Natural killer cell (primary cell): ENCODE results near the gene EXD1. TPM values are rescaled to one million over a fixed set of nuclear protein-coding genes. Genes with fewer than 3 reads are reported as not detected.
"Not testable (repeated sequence)": the region's sequence is repeated elsewhere in the genome, so short reads cannot be mapped to it uniquely, and the experiment has no call there.

Source experiments
- ATAC-seq, 3 donors: fragments of 150-1000 bp in 2 of 3; fragments of 200-7000 bp in 1 of 3; cut with Tn5 transposase; 1 replicate in 1 of 3; 2 replicates in 2 of 3; pipeline ENCODE4 v1.10.0; 2021; ENCODE audit warnings: mild to moderate bottlenecking in 2 of 3, moderate library complexity in 2 of 3
- DNase-seq, 2 donors: peaks; one replicate each; pipeline versions ENCODE4 v3.0.0 to v3.0.0-alpha.2; 2013 to 2021; ENCODE audit warnings: mixed read lengths in 1 of 2
- H3K27ac ChIP-seq: one replicate; pipeline ENCODE4 v1.5.1; 2013; ENCODE audit warnings: mild to moderate bottlenecking, low read length
- H3K27me3 ChIP-seq: one replicate; pipeline ENCODE4 v1.6.1; 2013; ENCODE audit warnings: low read length; ENCODE audit not compliant: control insufficient read depth, insufficient read depth
- H3K36me3 ChIP-seq: one replicate; pipeline ENCODE4 v1.6.1; 2013; ENCODE audit warnings: low read length; ENCODE audit not compliant: control insufficient read depth, insufficient read depth
- H3K4me1 ChIP-seq: one replicate; pipeline ENCODE4 v1.6.1; 2013; ENCODE audit warnings: low read length; ENCODE audit not compliant: control insufficient read depth, insufficient read depth
- H3K4me3 ChIP-seq: one replicate; pipeline ENCODE4 v1.5.1; 2013; ENCODE audit warnings: low read length
- H3K9me3 ChIP-seq: one replicate; pipeline ENCODE4 v1.6.1; 2013; ENCODE audit warnings: low read length; ENCODE audit not compliant: control insufficient read depth, insufficient read depth
- H3K27ac Mint-ChIP-seq, 2 donors: one replicate each; pipeline ENCODE4 v1.8.0; 2022; ENCODE audit warnings: mild to moderate bottlenecking in 2 of 2, mixed read lengths in 2 of 2, moderate library complexity in 1 of 2
- H3K27me3 Mint-ChIP-seq, 2 donors: one replicate each; pipeline ENCODE4 v1.8.0; 2022; ENCODE audit warnings: low read depth in 2 of 2, mixed read lengths in 2 of 2
- H3K36me3 Mint-ChIP-seq: one replicate; pipeline ENCODE4 v1.8.0; 2022; ENCODE audit warnings: mixed read lengths
- H3K4me1 Mint-ChIP-seq, 2 donors: one replicate each; pipeline ENCODE4 v1.8.0; 2022; ENCODE audit warnings: mixed read lengths in 2 of 2
- H3K4me3 Mint-ChIP-seq: one replicate; pipeline ENCODE4 v1.8.0; 2022; ENCODE audit warnings: mild to moderate bottlenecking, moderate library complexity, mixed read lengths
- H3K9me3 Mint-ChIP-seq, 2 donors: one replicate each; pipeline ENCODE4 v1.8.0; 2022; ENCODE audit warnings: mixed read lengths in 2 of 2
- CTCF ChIP-seq: fragments of 200-600 bp; IDR thresholded peaks from one replicate; pipeline ENCODE4 v1.8.0; 2022; ENCODE audit warnings: antibody characterized with exemption
- WGBS: methylation state at CpG from one replicate; pipeline ENCODE4 v1.1.7; 2013; ENCODE audit warnings: missing lambda C conversion rate; ENCODE audit not compliant: insufficient coverage; 5-methylcytosine and 5-hydroxymethylcytosine counted together
- intact Hi-C: fragments of 100-400 bp; cut with micrococcal nuclease; formaldehyde crosslinking; loops from one replicate; pipeline ENCODE4 v1.14.2; 2022
- total RNA-seq, 4 donors: library from RNA; stranded (reverse); fragments of 120-200 nt in 1 of 4; gene quantifications; one replicate each; pipeline versions ENCODE4 v1.2.3 to v1.2.4, GENCODE V29; 2013 to 2022

The EXD1 gene
- total RNA-seq, 3 donors from 2014 or later (not counting 1 experiment from before 2014, with no cell fraction given) = not detected

GRCh38 chr15:41276831-41277230 is 46.3 kb upstream of the EXD1 start:
- TF ChIP-seq CTCF = no peak
- Mint-ChIP-seq H3K27ac (no peak overlapping the region), H3K27me3 (no peaks in the 10 kb centered on the region), H3K4me1 (no peaks in the 10 kb centered on the region), H3K9me3 (no peaks in the 10 kb centered on the region), H3K4me3 (no peak overlapping the region), H3K36me3 (no peaks in the 10 kb centered on the region)
- DNase-seq = no peak
- intact Hi-C loops = no loop called here
- H3K4me1 ChIP-seq = no peaks in the 10 kb centered on the region
- H3K36me3 ChIP-seq = peaks cover 7% of the 10 kb centered on the region
- no peak overlapping the region for H3K4me3 ChIP-seq
- no peaks in the 10 kb centered on the region for H3K9me3 ChIP-seq
- peak in 1 of 3 donors; percentile 72 for ATAC-seq
- H3K27ac ChIP-seq = no peak overlapping the region
- no peaks in the 10 kb centered on the region for H3K27me3 ChIP-seq

- Histone ChIP-seq H3K4me1 (no peaks in the 10 kb centered on the region), H3K4me3 (no peak overlapping the region), H3K9me3 (no peaks in the 10 kb centered on the region), H3K27me3 (no peaks in the 10 kb centered on the region), H3K27ac (no peak overlapping the region), H3K36me3 (peaks cover 14% of the 10 kb centered on the region)
- H3K27me3 Mint-ChIP-seq = no peaks in the 10 kb centered on the region
- ATAC-seq = no peak
- no peaks in the 10 kb centered on the region for H3K9me3 Mint-ChIP-seq
- H3K4me1 Mint-ChIP-seq = no peaks in the 10 kb centered on the region
- 88% methylated on average over 1 of the region's 2 CpGs for WGBS
- H3K4me3 Mint-ChIP-seq = no peak overlapping the region
- no peaks in the 10 kb centered on the region for H3K36me3 Mint-ChIP-seq
- TF ChIP-seq CTCF = no peak
- no peak for DNase-seq
- no peak overlapping the region for H3K27ac Mint-ChIP-seq
- intact Hi-C loops = no loop called here
Measured at GRCh38 chr15:41269887-41270286, 39.3 kb upstream of the EXD1 start.

- 93% methylated on average over 5 of the region's 6 CpGs for WGBS
- Histone ChIP-seq H3K36me3 (peaks cover 24% of the 10 kb centered on the region), H3K9me3 (no peaks in the 10 kb centered on the region), H3K27ac (no peak overlapping the region), H3K27me3 (no peaks in the 10 kb centered on the region), H3K4me1 (no peaks in the 10 kb centered on the region), H3K4me3 (no peak overlapping the region)
- no peak overlapping the region for H3K4me3 Mint-ChIP-seq
- no peaks in the 10 kb centered on the region for H3K9me3 Mint-ChIP-seq
- H3K4me1 Mint-ChIP-seq = peaks cover 0 to 3% of the 10 kb centered on the region in 2 donors
- ATAC-seq (no peak), DNase-seq (no peak)
- no peak for TF ChIP-seq CTCF
- no peak overlapping the region for H3K27ac Mint-ChIP-seq
- intact Hi-C loops = no loop called here
- peaks cover 11% of the 10 kb centered on the region for H3K36me3 Mint-ChIP-seq
- H3K27me3 Mint-ChIP-seq = no peaks in the 10 kb centered on the region
Measured at GRCh38 chr15:41263891-41264351, 33.4 kb upstream of the EXD1 start.

- H3K27ac Mint-ChIP-seq = no peak overlapping the region
- peaks cover 0 to 8% of the 10 kb centered on the region in 2 donors for H3K4me1 Mint-ChIP-seq
- Histone ChIP-seq H3K4me3 (no peak overlapping the region), H3K4me1 (no peaks in the 10 kb centered on the region), H3K27me3 (no peaks in the 10 kb centered on the region), H3K9me3 (no peaks in the 10 kb centered on the region), H3K36me3 (peaks cover 28% of the 10 kb centered on the region), H3K27ac (no peak overlapping the region)
- no peaks in the 10 kb centered on the region for H3K9me3 Mint-ChIP-seq
- no peak for ATAC-seq
- H3K27me3 Mint-ChIP-seq = no peaks in the 10 kb centered on the region
- no peak for TF ChIP-seq CTCF
- intact Hi-C loops = no loop called here
- H3K36me3 Mint-ChIP-seq = peaks cover 23% of the 10 kb centered on the region
- WGBS = 98% methylated on average over 8 of the region's 8 CpGs
- no peak for DNase-seq
- no peak overlapping the region for H3K4me3 Mint-ChIP-seq
Measured at GRCh38 chr15:41262571-41262970, 32.0 kb upstream of the EXD1 start.

DNA sequence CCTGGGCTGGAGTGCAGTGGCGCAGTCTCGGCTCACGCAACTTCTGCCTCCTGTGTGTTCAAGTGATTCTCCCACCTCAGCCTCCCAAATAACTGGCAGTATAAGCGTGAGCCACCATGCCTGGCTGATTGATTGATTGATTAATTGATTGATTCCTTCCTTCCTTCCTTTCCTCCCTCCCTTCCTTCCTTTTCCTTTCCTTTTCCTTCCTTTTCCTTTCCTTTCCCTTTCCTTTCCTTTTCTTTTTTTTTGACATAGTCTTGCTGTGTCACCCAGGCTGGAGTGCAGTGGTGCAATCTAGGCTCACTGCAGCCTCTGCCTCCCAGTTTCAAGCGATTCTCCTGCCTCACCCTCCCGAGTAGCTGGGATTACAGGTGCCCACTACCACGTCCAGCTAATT is 30.4 kb upstream of the EXD1 start:
- H3K4me3 ChIP-seq, ATAC-seq, H3K27ac ChIP-seq, H3K4me3 Mint-ChIP-seq, intact Hi-C loops, H3K27me3 Mint-ChIP-seq, H3K9me3 ChIP-seq, H3K4me1 ChIP-seq, H3K27me3 ChIP-seq, H3K27ac Mint-ChIP-seq, DNase-seq, H3K4me1 Mint-ChIP-seq, H3K9me3 Mint-ChIP-seq: not testable (repeated sequence)
- WGBS = 96% methylated on average over 7 of the region's 7 CpGs
- peaks cover 26% of the 10 kb centered on the region for H3K36me3 ChIP-seq
- H3K36me3 Mint-ChIP-seq = peaks cover 23% of the 10 kb centered on the region
